Left renal pelvis (tissue), 4 donors: Measurements from ENCODE around the gene GDF9. TPM values are rescaled to one million over a fixed set of nuclear protein-coding genes. Genes with fewer than 3 reads are reported as not detected.
A peak's percentile ranks its signal among the peaks of the same experiment; 100 is the strongest.

ENCODE experiments used
- DNase-seq, 4 donors: peaks; one replicate each; pipeline ENCODE4 v3.0.0-alpha.2; 2013; ENCODE audit warnings: low read depth in 4 of 4, low spot score in 3 of 4
- polyA plus RNA-seq, 4 donors: library from polyadenylated mRNA; unstranded; fragments of 120-200 nt; gene quantifications; one replicate each; pipeline ENCODE4 v1.2.1, GENCODE V29; 2013; ENCODE audit not compliant: insufficient read length in 4 of 4

GDF9 gene
- polyA plus RNA-seq: 1 to 10 TPM in 3 of 4 donors, under 1 TPM in 1; 0.53 to 2.9 (median 2.0) TPM

DNA sequence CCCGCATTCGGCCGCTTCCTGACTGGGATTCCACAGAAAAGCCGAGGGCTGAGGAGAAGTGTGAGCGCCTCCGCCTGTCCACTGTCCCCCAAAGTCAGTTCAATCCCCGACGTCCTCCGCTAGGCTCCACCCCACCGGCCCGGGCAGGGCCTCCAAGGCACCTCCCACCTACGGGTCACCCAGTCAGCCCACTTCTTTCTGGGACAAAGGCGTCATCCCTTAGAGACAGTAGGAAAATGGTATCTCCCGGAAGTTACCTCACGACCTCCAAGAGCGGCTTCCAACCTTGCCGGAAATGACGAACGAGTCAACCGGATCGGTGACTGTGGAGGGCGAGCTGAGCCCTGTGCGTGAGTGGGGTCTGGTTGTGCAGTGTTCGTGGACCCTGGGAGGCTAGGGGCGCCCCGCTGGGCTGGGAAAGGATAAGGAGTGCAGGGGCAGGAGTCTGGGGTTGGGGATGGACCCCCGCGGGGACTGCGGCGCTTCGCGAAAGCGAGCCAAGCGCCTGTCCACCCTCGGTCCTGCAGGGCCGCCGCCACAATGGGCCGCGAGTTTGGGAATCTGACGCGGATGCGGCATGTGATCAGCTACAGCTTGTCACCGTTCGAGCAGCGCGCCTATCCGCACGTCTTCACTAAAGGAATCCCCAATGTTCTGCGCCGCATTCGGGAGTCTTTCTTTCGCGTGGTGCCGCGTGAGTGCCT, at the start of gene GDF9, which contains the start of gene UQCRQ:
GDF9 (minus strand) TSS at position 128 of the 704 bp plus-strand sequence. CDS start 1,936 bp downstream, outside the sequence.
UQCRQ (plus strand) TSS at position 301 of the 704 bp plus-strand sequence; CDS start at position 541, 240 bp downstream.
- peak; percentile 99 to 100 (median 100) for DNase-seq

DNA sequence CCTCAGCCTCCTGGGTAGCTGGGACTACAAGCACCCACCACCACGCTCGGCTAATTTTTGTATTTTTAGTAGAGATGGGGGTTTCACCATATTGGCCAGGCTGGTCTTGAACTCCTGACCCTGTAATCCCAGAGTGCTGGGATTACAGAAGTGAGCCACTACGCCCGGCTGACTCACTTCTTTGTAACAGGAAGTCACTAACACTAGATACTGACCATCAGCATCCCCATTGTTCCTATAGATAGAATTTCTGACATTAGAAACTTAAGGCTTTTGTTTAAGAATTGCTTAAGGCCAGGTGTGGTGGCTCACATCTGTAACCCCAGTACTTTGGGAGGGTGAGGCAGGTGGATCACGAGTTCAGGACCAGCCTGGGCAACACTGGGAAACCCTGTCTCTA, 49.4 kb upstream of the GDF9 start:
- no peak for DNase-seq

- DNase-seq: no peak
Observed at GRCh38 chr5:132909702-132910101, 43.4 kb upstream of the GDF9 start.

DNA sequence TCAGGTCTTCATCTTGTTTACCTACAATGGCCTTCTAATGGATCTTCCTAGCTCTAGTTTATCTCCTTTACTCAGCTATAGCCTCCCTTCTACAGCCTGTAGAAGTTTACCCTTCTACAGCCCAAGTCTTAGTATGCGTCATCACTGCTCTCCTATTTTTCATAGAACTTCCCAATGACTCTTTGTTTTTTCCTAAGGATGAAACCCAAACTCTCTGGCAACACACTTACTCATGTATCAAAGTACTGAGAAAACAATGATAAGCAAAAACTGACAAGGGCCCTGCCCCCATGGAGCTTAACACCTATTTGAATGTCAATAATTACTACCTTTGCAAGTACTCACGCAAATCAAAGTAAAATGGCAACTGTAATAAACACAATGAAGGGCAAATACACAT, 40.9 kb upstream of the GDF9 start:
- DNase-seq: no peak

- no peak for DNase-seq
Observed at GRCh38 chr5:132905938-132906337, 39.7 kb upstream of the GDF9 start.

GRCh38 chr5:132901730-132902129, 35.5 kb upstream of the GDF9 start:
- no peak for DNase-seq

- DNase-seq: no peak
Observed at GRCh38 chr5:132901036-132901435, 34.8 kb upstream of the GDF9 start.

DNA sequence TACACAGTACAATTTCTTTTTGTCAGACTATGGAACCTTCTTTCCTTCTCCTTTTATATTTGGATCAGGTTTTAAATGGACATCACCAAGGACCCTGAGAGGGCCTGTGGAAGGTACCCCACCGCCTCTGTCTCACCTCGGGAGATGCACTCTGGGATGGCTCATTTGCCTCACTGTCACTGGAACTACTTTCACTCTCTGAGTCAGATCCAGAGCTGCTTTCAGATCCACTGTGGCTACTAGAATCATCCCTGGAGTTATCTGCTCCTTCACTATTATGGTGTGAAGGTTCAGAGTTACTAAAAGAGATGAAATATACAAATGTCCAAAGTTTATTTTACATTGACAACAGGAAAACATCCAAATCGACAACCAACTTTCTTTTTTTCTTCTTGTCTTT, 31.8 kb upstream of the GDF9 start:
- DNase-seq: no peak

DNA sequence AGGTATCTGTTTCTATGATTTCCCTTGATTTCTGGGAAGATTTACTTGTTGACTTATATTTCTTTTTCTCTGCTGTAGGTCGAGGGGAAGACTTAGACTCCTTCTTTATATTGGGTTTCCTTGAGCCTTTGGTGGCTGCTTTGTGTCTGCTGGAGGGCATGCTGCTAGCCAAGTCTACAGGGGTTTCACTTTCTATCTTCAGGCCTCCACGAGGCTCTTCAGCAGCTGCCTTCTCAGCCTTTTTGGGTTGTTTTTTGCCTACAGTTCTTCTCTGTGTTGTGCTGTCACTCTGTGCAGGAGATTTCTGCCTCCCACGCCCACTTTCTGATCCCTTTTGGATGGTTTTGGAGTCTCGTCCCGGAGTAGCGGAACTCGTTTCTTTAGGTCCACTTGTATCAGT, 30.4 kb upstream of the GDF9 start:
- DNase-seq: no peak

- no peak for DNase-seq
Observed at GRCh38 chr5:132895719-132896305, 29.5 kb upstream of the GDF9 start.

- no peak for DNase-seq
Observed at GRCh38 chr5:132890817-132891216, 24.5 kb upstream of the GDF9 start.

DNA sequence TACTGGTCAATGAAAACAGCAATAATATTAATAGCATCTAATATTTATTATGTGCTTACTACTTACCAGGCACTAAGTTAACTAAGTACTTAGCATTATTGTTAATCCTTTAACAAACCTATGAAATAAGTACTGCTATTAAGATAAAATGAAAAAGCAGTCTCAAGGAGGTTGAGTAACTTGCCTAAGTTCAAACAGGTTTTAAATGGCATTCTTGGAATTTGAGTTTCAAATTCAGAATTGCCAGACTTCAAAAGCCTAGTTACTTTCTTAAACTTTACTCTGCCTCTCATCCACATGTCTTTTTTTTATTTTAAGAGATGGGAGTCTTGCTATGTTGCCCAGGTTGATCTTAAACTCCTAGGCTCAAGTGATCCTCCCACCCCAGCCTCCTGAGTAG, 23.2 kb upstream of the GDF9 start:
- DNase-seq: no peak

DNA sequence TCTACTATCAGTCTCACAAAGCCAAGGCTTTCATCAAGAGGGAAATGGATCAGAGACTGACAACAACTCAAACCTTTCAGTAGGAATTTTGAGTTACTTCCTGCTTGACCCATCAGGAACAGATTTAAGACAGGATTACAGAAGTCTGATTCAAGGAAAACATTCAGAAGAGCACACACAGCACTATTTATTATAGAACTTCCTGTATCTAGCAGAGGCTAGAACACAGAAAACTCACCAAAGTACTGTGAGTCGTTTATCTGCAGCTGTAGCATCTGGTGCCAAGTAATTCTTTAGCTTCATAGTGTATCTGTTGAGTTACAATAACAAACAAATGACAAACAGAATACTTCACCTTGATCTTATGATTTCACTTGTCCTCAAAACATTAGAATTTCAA, 21.0 kb upstream of the GDF9 start:
- no peak for DNase-seq

- DNase-seq: no peak
Observed at GRCh38 chr5:132886064-132886823, 20.0 kb upstream of the GDF9 start.

- DNase-seq: no peak
Observed at GRCh38 chr5:132884548-132884947, 18.3 kb upstream of the GDF9 start.

DNA sequence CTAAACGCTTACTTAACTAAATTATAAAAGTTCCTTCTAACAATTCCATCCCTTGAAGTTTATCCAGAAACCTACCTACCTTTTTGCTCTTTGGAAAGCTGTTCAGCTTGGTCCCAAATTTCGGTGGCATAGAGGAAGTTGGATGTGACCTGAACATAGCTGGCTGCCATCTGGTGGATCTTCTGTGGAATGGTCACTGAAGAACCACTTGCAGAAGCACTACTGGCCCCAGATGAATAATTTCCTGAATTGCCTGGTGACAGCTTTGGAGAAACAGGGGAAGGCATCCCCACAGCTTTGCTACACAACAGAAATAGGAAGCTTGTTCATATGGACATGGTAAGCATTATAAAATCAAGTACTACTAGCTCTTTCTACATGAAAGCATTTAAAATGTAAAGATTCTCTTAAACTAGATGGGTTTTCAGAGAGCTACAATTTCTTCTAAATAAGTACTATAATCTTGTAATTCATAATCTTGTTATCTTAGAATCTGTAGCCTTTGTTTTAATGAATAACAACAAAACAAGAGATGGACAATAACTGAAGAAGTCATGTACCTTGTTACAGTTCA, 17.1 kb upstream of the GDF9 start:
- peak in 2 of 4 donors; percentile 46 to 47 for DNase-seq

DNA sequence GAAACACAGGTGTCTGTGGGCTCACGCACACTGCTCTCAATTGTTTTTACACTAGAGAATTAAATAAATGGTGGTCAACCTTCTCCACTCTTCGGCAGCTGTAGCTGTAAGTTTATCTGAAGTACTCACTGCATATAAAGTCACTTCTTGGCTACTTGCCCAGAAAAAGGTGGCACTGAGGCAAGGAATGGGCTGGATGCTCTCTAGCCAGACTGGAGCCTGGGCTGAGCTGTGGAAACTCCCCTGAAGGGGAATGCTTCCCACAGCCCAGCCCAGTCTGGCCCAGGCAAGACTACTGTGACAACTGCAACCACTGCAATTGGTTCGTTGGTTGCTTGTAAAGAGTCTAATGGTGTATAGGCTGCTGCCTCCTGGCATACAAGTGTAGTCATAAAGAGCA, 11.7 kb upstream of the GDF9 start:
- peak in 1 of 4 donors; percentile 19 for DNase-seq

DNA sequence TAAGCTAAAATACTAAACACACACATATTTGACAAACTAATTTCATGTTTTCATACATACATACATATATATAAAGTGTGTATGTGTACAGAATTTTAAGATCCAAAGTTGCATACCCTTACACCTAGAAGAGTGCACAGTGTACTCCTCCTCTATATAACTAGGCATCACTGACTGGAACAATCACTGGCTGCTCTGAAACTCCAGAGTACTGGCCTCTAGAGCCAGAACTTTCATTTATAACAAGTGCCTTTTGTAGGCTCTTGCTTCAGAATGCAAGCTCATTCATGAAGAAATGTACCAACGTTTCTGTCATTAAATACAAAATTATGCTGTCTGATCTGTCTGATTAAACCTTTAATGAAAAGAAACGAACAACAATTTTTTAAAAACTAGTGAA, 11.2 kb upstream of the GDF9 start:
- no peak for DNase-seq

- DNase-seq: no peak
Observed at GRCh38 chr5:132876020-132876759, 9.9 kb upstream of the GDF9 start.

DNA sequence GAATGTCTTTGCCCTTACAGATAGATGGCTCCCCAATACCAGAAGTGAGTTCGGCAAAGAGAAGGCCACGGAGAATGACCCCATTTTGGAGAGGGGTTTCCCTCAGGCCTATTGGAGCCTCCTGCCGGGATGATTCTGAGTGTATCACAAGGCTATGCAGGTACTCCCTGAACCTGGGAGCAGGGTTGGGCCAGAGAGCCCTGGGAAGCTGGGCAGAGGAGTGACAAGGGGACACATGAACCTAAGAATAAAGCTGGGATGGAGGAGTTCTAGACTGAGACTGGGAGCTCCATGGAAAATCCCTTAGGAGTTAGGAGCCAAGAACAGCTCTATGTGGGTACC, 7.6 kb upstream of the GDF9 start:
- no peak for DNase-seq
